GM18517 (cell line): ENCODE data around the gene OR4S1.
"Not testable (repeated sequence)": the region's sequence is repeated elsewhere in the genome, so short reads cannot be mapped to it uniquely, and the experiment has no call there.

ENCODE experiments used
- ATAC-seq: cut with Tn5 transposase; IDR thresholded peaks from one replicate; pipeline ENCODE4 v1.9.1; 2021; ENCODE audit warnings: mild to moderate bottlenecking, moderate library complexity; ENCODE audit not compliant: unreplicated experiment

The OR4S1 gene

DNA sequence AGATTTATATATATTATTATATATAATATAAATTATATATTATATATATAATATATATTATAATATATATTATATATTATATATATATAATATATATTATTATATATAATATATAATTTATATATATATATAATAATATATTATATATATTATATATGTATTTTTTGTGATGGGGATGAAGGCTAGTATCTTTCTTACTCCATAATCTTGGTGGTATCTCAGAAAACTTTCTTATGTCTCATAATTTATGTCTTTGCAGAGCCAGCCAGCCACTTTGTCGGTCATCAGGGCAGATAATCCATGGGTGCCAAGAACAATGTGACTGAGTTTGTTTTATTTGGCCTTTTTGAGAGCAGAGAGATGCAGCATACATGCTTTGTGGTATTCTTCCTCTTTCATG is at the start of gene OR4S1:
TSS of gene OR4S1 (plus strand) at position 301 of the 400 bp plus-strand sequence. CDS start at position 301, 0 bp downstream.
- ATAC-seq, result no peak

GRCh38 chr11:48261600-48261999 is 44.4 kb upstream of the OR4S1 start:
- ATAC-seq, result no peak

DNA sequence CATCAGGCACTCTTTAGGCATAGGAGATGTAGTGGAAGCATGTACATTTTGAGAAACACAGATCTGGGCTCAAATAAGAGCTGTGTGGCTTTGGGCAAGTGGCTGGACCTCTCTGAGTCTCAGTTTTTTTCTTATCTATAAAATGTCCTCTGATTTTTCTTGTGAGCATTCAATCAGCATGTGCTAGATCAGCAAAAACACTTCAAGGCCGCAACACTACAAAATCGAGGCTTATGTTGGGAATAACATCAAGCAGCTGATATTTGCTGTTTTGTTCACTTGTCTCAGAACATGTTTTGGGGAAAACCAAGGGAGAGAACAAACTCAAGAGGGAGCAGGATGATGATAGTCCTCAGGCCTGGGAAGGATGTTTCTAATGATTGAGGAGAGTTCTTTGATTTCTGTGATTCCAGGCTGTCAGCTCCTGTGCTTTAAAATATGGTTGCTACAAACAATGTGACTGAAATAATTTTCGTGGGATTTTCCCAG is 42.6 kb upstream of the OR4S1 start, which contains the start of gene OR4X1:
TSS of gene OR4X1 (plus strand) at position 439 of the 489 bp plus-strand sequence. CDS start at position 439, 0 bp downstream.
- no peak for ATAC-seq

GRCh38 chr11:48270621-48271020 is 35.4 kb upstream of the OR4S1 start:
- no peak for ATAC-seq

- no peak for ATAC-seq
Measured at GRCh38 chr11:48272606-48273005, 33.4 kb upstream of the OR4S1 start.

GRCh38 chr11:48307760-48308386 is 1.9 kb downstream of the OR4S1 start:
- ATAC-seq, result peak; percentile 92

GRCh38 chr11:48313590-48313989 is 7.6 kb downstream of the OR4S1 start:
- not testable (repeated sequence) for ATAC-seq

GRCh38 chr11:48319813-48320212 is 13.8 kb downstream of the OR4S1 start:
- ATAC-seq, result not testable (repeated sequence)

DNA sequence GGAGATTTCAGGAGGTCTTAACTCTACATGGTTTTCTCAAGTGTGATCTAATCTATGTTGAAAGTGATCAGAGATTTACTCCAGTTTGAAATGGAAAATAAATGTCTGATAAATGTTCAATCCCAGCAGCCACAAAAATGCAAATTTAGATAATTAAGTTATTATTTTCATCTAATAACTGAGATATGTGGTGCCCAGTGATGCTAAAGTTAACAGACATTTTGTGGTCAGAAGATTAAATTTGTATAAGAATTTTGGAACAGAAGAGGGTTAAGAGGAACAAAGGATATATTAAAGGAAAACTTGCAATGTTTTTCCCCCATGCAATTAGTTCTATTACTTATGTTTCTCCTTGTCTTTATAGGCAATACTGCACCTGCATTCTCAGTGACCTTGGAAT is 18.6 kb downstream of the OR4S1 start, which contains the start of gene OR4C3:
TSS of gene OR4C3 (plus strand) at position 301 of the 400 bp plus-strand sequence. CDS start 102 bp downstream, outside the sequence.
- not testable (repeated sequence) for ATAC-seq

- no peak for ATAC-seq
Measured at GRCh38 chr11:48341466-48341865, 35.4 kb downstream of the OR4S1 start.

- ATAC-seq, result not testable (repeated sequence)
Measured at GRCh38 chr11:48342505-48342904, 36.5 kb downstream of the OR4S1 start.

- ATAC-seq, result not testable (repeated sequence)
Measured at GRCh38 chr11:48346286-48346685, 40.3 kb downstream of the OR4S1 start.

DNA sequence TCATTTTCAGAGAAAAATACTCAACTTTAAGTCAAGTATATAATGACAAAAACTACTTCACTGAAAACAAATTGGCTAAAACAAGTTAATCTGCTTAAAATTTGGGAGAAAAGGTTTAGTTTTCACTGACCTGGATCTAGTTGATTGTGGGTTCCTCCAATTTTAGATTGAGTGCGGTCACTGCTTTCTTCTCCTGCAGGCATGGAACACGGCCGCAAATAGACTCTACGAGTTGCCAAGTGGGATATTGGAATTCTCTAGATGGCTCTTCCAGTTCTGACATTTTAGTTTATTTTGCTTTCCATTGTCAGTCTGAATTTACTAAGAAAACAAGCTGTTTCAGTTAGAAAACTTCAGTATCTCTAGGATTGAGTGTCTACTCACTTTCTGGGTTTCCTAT is 48.0 kb downstream of the OR4S1 start:
- ATAC-seq, result no peak

GRCh38 chr11:48354677-48355076 is 48.7 kb downstream of the OR4S1 start:
- ATAC-seq, result no peak
